DND-41 (cell line): ENCODE results near the gene RPS25.
"Not testable (repeated sequence)": the region's sequence is repeated elsewhere in the genome, so short reads cannot be mapped to it uniquely, and the experiment has no call there.

Source experiments
- ATAC-seq: fragments of 200-7000 bp; cut with Tn5 transposase; 3 replicates; pipeline ENCODE4 v1.9.1; 2021; ENCODE audit warnings: low read depth; ENCODE audit not compliant: insufficient read depth
- DNase-seq: peaks from one replicate; pipeline ENCODE4 v3.0.0-alpha.2; 2020
- H2AFZ ChIP-seq: 2 replicates; pipeline ENCODE4 v1.6.0; 2012; ENCODE audit warnings: low read depth, low read length
- H3K27ac ChIP-seq: 2 replicates; pipeline ENCODE4 v1.5.1; 2012; ENCODE audit warnings: low read length, inconsistent platforms
- H3K27me3 ChIP-seq: fragments of 200-600 bp; sonication (generic); 2 replicates; pipeline ENCODE4 v1.6.0; 2012; ENCODE audit warnings: low read length, mild to moderate bottlenecking, inconsistent platforms; ENCODE audit not compliant: insufficient read depth, poor library complexity
- H3K36me3 ChIP-seq: 2 replicates; pipeline ENCODE4 v1.5.1; 2012; ENCODE audit warnings: low read length, inconsistent platforms; ENCODE audit not compliant: insufficient read depth
- H3K4me1 ChIP-seq: 2 replicates; pipeline ENCODE4 v1.5.1; 2012; ENCODE audit warnings: mild to moderate bottlenecking, low read length; ENCODE audit not compliant: insufficient read depth
- H3K4me2 ChIP-seq: 2 replicates; pipeline ENCODE4 v1.6.0; 2012; ENCODE audit warnings: mild to moderate bottlenecking, moderate library complexity, low read length, inconsistent platforms; ENCODE audit not compliant: insufficient read depth
- H3K4me3 ChIP-seq, 2 experiments: fragments of 200-600 bp in 1 of 2; shearing (Covaris generic) in 1 of 2; 2 replicates each; pipeline ENCODE4 v1.5.1; 2012 to 2016; ENCODE audit warnings: inconsistent platforms in 2 of 2, low read length in 2 of 2, mild to moderate bottlenecking in 2 of 2, low read depth in 1 of 2, moderate library complexity in 1 of 2
- H3K79me2 ChIP-seq: 2 replicates; pipeline ENCODE4 v1.6.0; 2012; ENCODE audit warnings: low read length, inconsistent platforms; ENCODE audit not compliant: insufficient read depth
- H3K9ac ChIP-seq: 2 replicates; pipeline ENCODE4 v1.6.0; 2012; ENCODE audit warnings: low read depth, mild to moderate bottlenecking, inconsistent platforms, low read length, moderate library complexity
- H3K9me3 ChIP-seq: 2 replicates; pipeline ENCODE4 v1.5.1; 2012; ENCODE audit warnings: low read length, moderate library complexity, mild to moderate bottlenecking, inconsistent platforms; ENCODE audit not compliant: insufficient read depth, severe bottlenecking
- H4K20me1 ChIP-seq: 2 replicates; pipeline ENCODE4 v1.6.0; 2012; ENCODE audit warnings: low read length; ENCODE audit not compliant: insufficient read depth
- EZH2 ChIP-seq: IDR thresholded peaks from 3 replicates; pipeline ENCODE4 v1.6.1; 2012; ENCODE audit warnings: borderline replicate concordance, low read depth, mild to moderate bottlenecking, moderate library complexity, low read length, inconsistent platforms; ENCODE audit not compliant: severe bottlenecking
- TF ChIP-seq, protein P1 (sequence below): IDR thresholded peaks from 2 replicates; pipeline ENCODE4 v1.5.1; 2012; ENCODE audit warnings: borderline replicate concordance, low read length, moderate library complexity, mild to moderate bottlenecking; ENCODE audit not compliant: poor library complexity, severe bottlenecking; ENCODE audit errors: extremely low read depth

Gene RPS25

DNA sequence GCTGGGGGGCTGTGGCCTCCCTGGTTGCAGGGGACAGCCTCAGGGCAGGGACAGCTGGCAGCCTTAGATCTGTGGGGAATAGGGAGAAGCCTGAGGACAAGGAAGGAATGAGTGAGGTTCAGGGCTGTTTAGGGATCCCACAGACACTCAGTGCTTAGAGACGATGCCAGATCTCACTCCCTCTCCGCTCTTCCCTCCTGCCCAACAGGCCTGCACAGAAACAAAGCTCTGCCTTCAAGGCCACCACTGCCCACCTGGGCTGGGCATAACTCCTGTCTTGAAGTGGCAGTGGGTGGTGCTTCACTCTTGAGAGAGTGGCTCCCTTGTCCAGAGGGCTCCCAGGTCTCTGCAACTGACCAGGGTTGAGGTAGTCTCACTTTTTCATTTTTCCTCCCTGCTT, 33.3 kb downstream of the RPS25 start:
- no peaks in the 10 kb centered on the region for H3K79me2 ChIP-seq
- no peak overlapping the region for H3K4me2 ChIP-seq
- ATAC-seq = no peak
- no peaks in the 10 kb centered on the region for H3K9me3 ChIP-seq
- no peak overlapping the region for H3K27ac ChIP-seq
- no peak for DNase-seq
- H3K9ac ChIP-seq = no peak overlapping the region
- H4K20me1 ChIP-seq = no peaks in the 10 kb centered on the region
- no peak overlapping the region for H3K4me3 ChIP-seq
- H3K4me1 ChIP-seq = no peaks in the 10 kb centered on the region
- no peaks in the 10 kb centered on the region for H3K27me3 ChIP-seq
- no peaks in the 10 kb centered on the region for H3K36me3 ChIP-seq
- H2AFZ ChIP-seq = no peak overlapping the region
- TF ChIP-seq, protein P1, sequence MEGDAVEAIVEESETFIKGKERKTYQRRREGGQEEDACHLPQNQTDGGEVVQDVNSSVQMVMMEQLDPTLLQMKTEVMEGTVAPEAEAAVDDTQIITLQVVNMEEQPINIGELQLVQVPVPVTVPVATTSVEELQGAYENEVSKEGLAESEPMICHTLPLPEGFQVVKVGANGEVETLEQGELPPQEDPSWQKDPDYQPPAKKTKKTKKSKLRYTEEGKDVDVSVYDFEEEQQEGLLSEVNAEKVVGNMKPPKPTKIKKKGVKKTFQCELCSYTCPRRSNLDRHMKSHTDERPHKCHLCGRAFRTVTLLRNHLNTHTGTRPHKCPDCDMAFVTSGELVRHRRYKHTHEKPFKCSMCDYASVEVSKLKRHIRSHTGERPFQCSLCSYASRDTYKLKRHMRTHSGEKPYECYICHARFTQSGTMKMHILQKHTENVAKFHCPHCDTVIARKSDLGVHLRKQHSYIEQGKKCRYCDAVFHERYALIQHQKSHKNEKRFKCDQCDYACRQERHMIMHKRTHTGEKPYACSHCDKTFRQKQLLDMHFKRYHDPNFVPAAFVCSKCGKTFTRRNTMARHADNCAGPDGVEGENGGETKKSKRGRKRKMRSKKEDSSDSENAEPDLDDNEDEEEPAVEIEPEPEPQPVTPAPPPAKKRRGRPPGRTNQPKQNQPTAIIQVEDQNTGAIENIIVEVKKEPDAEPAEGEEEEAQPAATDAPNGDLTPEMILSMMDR = no peak
- TF ChIP-seq EZH2 = no peak

DNA sequence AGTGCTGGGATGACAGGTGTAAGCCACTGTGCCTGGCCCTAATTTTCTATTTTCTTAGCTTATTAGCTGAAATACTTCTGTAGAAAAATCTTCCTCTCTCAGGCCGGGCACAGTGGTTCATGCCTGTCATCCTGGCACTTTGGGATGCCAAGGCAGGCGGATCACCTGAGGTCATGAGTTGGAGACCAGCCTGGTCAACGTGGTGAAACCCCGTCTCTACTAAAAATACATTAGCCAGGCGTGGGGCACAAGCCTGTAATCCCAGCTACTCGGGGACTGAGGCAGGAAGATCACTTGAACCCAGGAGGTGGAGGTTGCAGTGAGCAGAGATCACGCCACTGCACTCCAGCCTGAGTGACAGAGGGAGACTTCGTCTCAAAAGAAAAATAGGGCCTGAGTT, 33.8 kb downstream of the RPS25 start:
- H2AFZ ChIP-seq, DNase-seq, H3K9me3 ChIP-seq, ATAC-seq, H3K4me1 ChIP-seq, H3K27me3 ChIP-seq, H3K79me2 ChIP-seq, H3K36me3 ChIP-seq, H4K20me1 ChIP-seq, H3K4me3 ChIP-seq, H3K9ac ChIP-seq, H3K4me2 ChIP-seq, H3K27ac ChIP-seq: not testable (repeated sequence)

DNA sequence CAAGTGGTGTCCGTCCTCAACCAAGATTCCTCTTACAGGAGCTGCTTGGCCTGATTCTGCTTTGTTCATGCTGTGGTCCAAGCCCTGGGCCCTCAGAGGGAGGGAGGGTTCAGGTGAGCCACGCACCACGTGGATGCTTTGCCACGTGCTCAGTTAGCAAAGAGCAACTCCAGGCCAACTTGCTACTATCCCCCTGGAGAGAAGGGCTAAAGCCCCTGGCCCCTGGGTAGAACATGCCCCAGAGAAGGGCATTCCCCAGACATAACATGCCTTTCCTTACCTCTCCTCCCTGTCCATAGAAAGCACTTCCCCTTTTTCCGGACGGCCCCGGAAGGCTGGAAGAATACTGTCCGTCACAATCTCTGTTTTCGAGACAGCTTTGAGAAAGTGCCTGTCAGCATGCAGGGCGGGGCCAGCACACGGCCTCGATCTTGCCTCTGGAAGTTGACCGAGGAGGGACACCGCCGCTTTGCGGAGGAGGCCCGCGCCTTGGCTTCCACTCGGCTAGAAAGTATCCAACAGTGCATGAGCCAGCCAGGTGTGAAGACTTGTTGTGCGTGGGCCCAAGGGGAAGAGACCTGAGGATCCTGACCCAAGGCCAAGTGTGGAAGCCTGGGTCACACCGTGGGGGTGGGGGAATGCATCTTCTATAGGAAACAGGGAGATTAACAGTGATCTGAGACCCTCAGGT, 37.8 kb downstream of the RPS25 start:
- Histone ChIP-seq H3K79me2 (no peaks in the 10 kb centered on the region), H3K4me3 (no peak overlapping the region), H3K4me2 (no peak overlapping the region), H3K9me3 (no peaks in the 10 kb centered on the region), H4K20me1 (no peaks in the 10 kb centered on the region), H3K4me1 (no peaks in the 10 kb centered on the region), H2AFZ (no peak overlapping the region), H3K36me3 (no peaks in the 10 kb centered on the region), H3K27ac (no peak overlapping the region), H3K27me3 (no peaks in the 10 kb centered on the region), H3K9ac (no peak overlapping the region)
- ATAC-seq (no peak), DNase-seq (no peak)
- TF ChIP-seq EZH2 = no peak
- TF ChIP-seq, protein P1 = no peak

DNA sequence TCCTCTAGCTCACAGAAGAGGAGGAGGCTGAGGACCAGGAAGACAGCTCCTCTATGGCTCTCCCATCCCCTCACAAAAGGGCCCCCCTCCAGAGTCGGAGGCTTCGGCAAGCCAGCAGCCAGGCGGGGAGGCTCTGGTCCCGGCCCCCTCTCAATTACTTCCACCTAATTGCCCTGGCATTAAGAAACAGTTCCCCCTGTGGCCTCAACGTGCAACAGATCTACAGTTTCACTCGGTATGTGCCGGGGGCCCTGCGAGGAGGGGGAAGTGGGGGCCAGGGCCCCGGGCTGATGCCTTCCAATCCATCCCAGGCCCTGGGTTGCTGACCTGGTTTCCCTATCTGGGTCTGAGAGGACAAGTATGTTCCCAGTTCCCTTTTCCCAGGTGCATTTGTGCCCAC, 38.7 kb downstream of the RPS25 start:
- Histone ChIP-seq H3K4me1 (no peaks in the 10 kb centered on the region), H3K9me3 (no peaks in the 10 kb centered on the region), H3K36me3 (no peaks in the 10 kb centered on the region), H3K79me2 (no peaks in the 10 kb centered on the region), H2AFZ (no peak overlapping the region), H3K4me2 (no peak overlapping the region), H3K4me3 (no peak overlapping the region), H4K20me1 (no peaks in the 10 kb centered on the region), H3K27me3 (no peaks in the 10 kb centered on the region), H3K27ac (no peak overlapping the region), H3K9ac (no peak overlapping the region)
- TF ChIP-seq EZH2 = no peak
- TF ChIP-seq, protein P1 = peak; percentile 14
- ATAC-seq = peak; percentile 54; the same call in 1 of the 3 replicates
- DNase-seq = no peak
